Liver (tissue), 9 donors: ENCODE data around the gene SH2D3C. TPM values are rescaled to one million over a fixed set of nuclear protein-coding genes. Genes with fewer than 3 reads are reported as not detected.

Source experiments
- DNase-seq: peaks from one replicate; pipeline ENCODE4 v3.0.0-alpha.2; 2017; ENCODE audit warnings: low spot score
- H3K27ac ChIP-seq, 2 donors: one replicate each; pipeline ENCODE4 v1.7.0; 2013; ENCODE audit warnings: inconsistent platforms in 2 of 2, low read length in 2 of 2, control low read depth in 1 of 2, low read depth in 1 of 2, mild to moderate bottlenecking in 1 of 2
- H3K27me3 ChIP-seq, 4 donors: one replicate each; pipeline versions ENCODE4 v1.6.1 to v1.7.0; 2013; ENCODE audit warnings: low read length in 3 of 4, inconsistent platforms in 1 of 4, mild to moderate bottlenecking in 1 of 4, moderate library complexity in 1 of 4; ENCODE audit not compliant: control insufficient read depth in 4 of 4, insufficient read depth in 4 of 4
- H3K36me3 ChIP-seq, 4 donors: one replicate each; pipeline versions ENCODE4 v1.6.1 to v1.7.0; 2013; ENCODE audit warnings: low read length in 3 of 4, mild to moderate bottlenecking in 3 of 4, low read depth in 1 of 4, moderate library complexity in 1 of 4; ENCODE audit not compliant: control insufficient read depth in 4 of 4, insufficient read depth in 3 of 4
- H3K4me1 ChIP-seq, 4 donors: one replicate each; pipeline versions ENCODE4 v1.6.1 to v1.7.0; 2013; ENCODE audit warnings: low read length in 3 of 4, mild to moderate bottlenecking in 3 of 4, moderate library complexity in 1 of 4; ENCODE audit not compliant: control insufficient read depth in 4 of 4, insufficient read depth in 4 of 4
- H3K4me3 ChIP-seq, 3 donors: one replicate each; pipeline versions ENCODE4 v1.6.1 to v1.7.0; 2013; ENCODE audit warnings: low read length in 3 of 3, control low read depth in 1 of 3, low read depth in 1 of 3, mild to moderate bottlenecking in 1 of 3
- H3K9ac ChIP-seq, 2 donors: one replicate each; pipeline ENCODE4 v1.7.0; 2013; ENCODE audit warnings: low read length in 2 of 2, mild to moderate bottlenecking in 2 of 2, moderate library complexity in 2 of 2, control low read depth in 1 of 2, low read depth in 1 of 2
- H3K9me3 ChIP-seq, 4 donors: one replicate each; pipeline versions ENCODE4 v1.6.1 to v1.7.0; 2013; ENCODE audit warnings: low read length in 3 of 4; ENCODE audit not compliant: control insufficient read depth in 4 of 4
- ATF3 ChIP-seq: IDR thresholded peaks from 2 replicates; pipeline ENCODE4 v1.6.1; 2016; ENCODE audit warnings: antibody characterized with exemption
- CTCF ChIP-seq: fragments of 150-350 bp; IDR thresholded peaks from 2 replicates; pipeline ENCODE4 v1.5.1; 2017; ENCODE audit warnings: improper control_type of control experiment, low read depth, low read length; ENCODE audit not compliant: missing input control
- EGR1 ChIP-seq, 2 donors: IDR thresholded peaks; 2 replicates each; pipeline ENCODE4 v1.6.1; 2016 to 2018; ENCODE audit warnings: antibody characterized with exemption in 2 of 2, low read depth in 2 of 2
- FOXA1 ChIP-seq: IDR thresholded peaks from 2 replicates; pipeline ENCODE4 v1.6.1; 2016; ENCODE audit warnings: antibody characterized with exemption
- FOXA2 ChIP-seq: IDR thresholded peaks from 2 replicates; pipeline ENCODE4 v1.6.1; 2016; ENCODE audit warnings: antibody characterized with exemption
- GABPA ChIP-seq, 2 donors: IDR thresholded peaks in 1 of 2; conservative IDR thresholded peaks in 1 of 2; 2 replicates each; pipeline ENCODE4 v1.6.1; 2016; ENCODE audit warnings: antibody characterized with exemption in 2 of 2, mild to moderate bottlenecking in 1 of 2, moderate library complexity in 1 of 2
- HNF4A ChIP-seq, 2 donors: conservative IDR thresholded peaks; 2 replicates each; pipeline ENCODE4 v1.6.1; 2016; ENCODE audit warnings: antibody characterized with exemption in 2 of 2, mild to moderate bottlenecking in 2 of 2
- HNF4G ChIP-seq: IDR thresholded peaks from 2 replicates; pipeline ENCODE4 v1.6.1; 2016; ENCODE audit warnings: antibody characterized with exemption
- JUND ChIP-seq, 2 donors: IDR thresholded peaks; 2 replicates each; pipeline ENCODE4 v1.6.1; 2016; ENCODE audit warnings: antibody characterized with exemption in 2 of 2
- MAX ChIP-seq: IDR thresholded peaks from 2 replicates; pipeline ENCODE4 v1.6.1; 2016; ENCODE audit warnings: antibody characterized with exemption
- NR2F2 ChIP-seq: IDR thresholded peaks from 2 replicates; pipeline ENCODE4 v1.6.1; 2016; ENCODE audit warnings: antibody characterized with exemption
- RAD21 ChIP-seq, 2 donors: IDR thresholded peaks; 2 replicates each; pipeline ENCODE4 v1.6.1; 2016; ENCODE audit warnings: antibody characterized with exemption in 2 of 2, mild to moderate bottlenecking in 2 of 2
- REST ChIP-seq: IDR thresholded peaks from 2 replicates; pipeline ENCODE4 v1.6.1; 2016; ENCODE audit warnings: antibody characterized with exemption, mild to moderate bottlenecking
- RXRA ChIP-seq, 2 donors: IDR thresholded peaks; 2 replicates each; pipeline ENCODE4 v1.6.1; 2017 to 2018; ENCODE audit warnings: antibody characterized with exemption in 2 of 2, mild to moderate bottlenecking in 1 of 2
- SP1 ChIP-seq: IDR thresholded peaks from 2 replicates; pipeline ENCODE4 v1.6.1; 2018; ENCODE audit warnings: antibody characterized with exemption, mild to moderate bottlenecking
- TAF1 ChIP-seq: conservative IDR thresholded peaks from 2 replicates; pipeline ENCODE4 v1.6.1; 2016; ENCODE audit warnings: antibody characterized with exemption, mild to moderate bottlenecking
- YY1 ChIP-seq: IDR thresholded peaks from 2 replicates; pipeline ENCODE4 v1.6.1; 2016; ENCODE audit warnings: antibody characterized with exemption, mild to moderate bottlenecking
- ZBTB33 ChIP-seq: IDR thresholded peaks from 2 replicates; pipeline ENCODE4 v1.6.1; 2016; ENCODE audit warnings: antibody characterized with exemption
- WGBS: extraction: QIAGEN DNeasy Blood & Tissue Kit; methylation state at CpG from one replicate; pipeline ENCODE4 v1.1.7; 2013; 5-methylcytosine and 5-hydroxymethylcytosine counted together
- polyA plus RNA-seq, 2 donors: library from polyadenylated mRNA; stranded (reverse) in 1 of 2; unstranded in 1 of 2; fragments of 200-250 nt in 1 of 2; fragments of >200 nt in 1 of 2; fragmentation: Nextera tagmentation in 1 of 2; extraction: Ambion mirVana in 1 of 2; gene quantifications; one replicate each; pipeline versions ENCODE4 v1.2.1 to v1.2.3, GENCODE V29; 2013 to 2015
- total RNA-seq, 2 donors: library from RNA; depleted of rRNA; stranded (reverse); fragments of >200 nt; gene quantifications; one replicate each; pipeline ENCODE4 v1.2.3, GENCODE V29; 2014
- donor health status: healthy.
- donor health status: healthy.
- donor health status: healthy.
- donor health status: healthy.
- donor health status: healthy.

The SH2D3C gene
- total and polyA plus RNA-seq, 4 donors: 2.2 to 5.1 (median 3.9) TPM

GRCh38 chr9:127728808-127729207, 49.7 kb downstream of the SH2D3C start (continued):
- TF ChIP-seq ZBTB33 (no peak), EGR1 (IDR thresholded peaks at IDR 0.05; ENCODE audit: low read depth in 2 of 2) (no peak), HNF4G (no peak), JUND (IDR thresholded peaks at IDR 0.05) (no peak), FOXA2 (no peak), RXRA (IDR thresholded peaks at IDR 0.05) (no peak), TAF1 (no peak)

GRCh38 chr9:127726871-127727270, 51.6 kb downstream of the SH2D3C start:
- DNase-seq: no peak
- Histone ChIP-seq H3K4me3 (no peak overlapping the region), H3K9ac (no peak overlapping the region), H3K4me1 (peaks cover 0 to 5% (median 1%) of the 10 kb centered on the region in 4 donors), H3K9me3 (no peaks in the 10 kb centered on the region), H3K27ac (no peak overlapping the region), H3K36me3 (peaks cover 0 to 3% (median 1%) of the 10 kb centered on the region in 4 donors), H3K27me3 (no peaks in the 10 kb centered on the region)
- TF ChIP-seq HNF4G: no peak
- no peak for TF ChIP-seq CTCF
- no peak for TF ChIP-seq ZBTB33
- no peak for TF ChIP-seq JUND (IDR thresholded peaks at IDR 0.05)
- no peak for TF ChIP-seq GABPA (IDR thresholded peaks at IDR 0.05 in 1 of 2, conservative IDR thresholded peaks at IDR 0.05 in 1 of 2)
- no peak for TF ChIP-seq SP1
- no peak for TF ChIP-seq NR2F2
- no peak for TF ChIP-seq RXRA (IDR thresholded peaks at IDR 0.05)
- TF ChIP-seq EGR1 (IDR thresholded peaks at IDR 0.05; ENCODE audit: low read depth in 2 of 2): no peak
- no peak for TF ChIP-seq HNF4A (conservative IDR thresholded peaks at IDR 0.05)
- TF ChIP-seq YY1: no peak
- TF ChIP-seq FOXA1: no peak
- no peak for TF ChIP-seq MAX
- TF ChIP-seq TAF1: no peak
- no peak for TF ChIP-seq RAD21 (IDR thresholded peaks at IDR 0.05)
- 83% methylated on average over 8 of the region's 8 CpGs for WGBS

GRCh38 chr9:127724012-127724411, 54.5 kb downstream of the SH2D3C start:
- DNase-seq: no peak
- WGBS: 44% methylated on average over 23 of the region's 23 CpGs
- Histone ChIP-seq H3K36me3 (no peaks in the 10 kb centered on the region), H3K4me1 (peaks cover 0 to 5% (median 1%) of the 10 kb centered on the region in 4 donors), H3K27me3 (no peaks in the 10 kb centered on the region), H3K27ac (no peak overlapping the region), H3K9me3 (no peaks in the 10 kb centered on the region), H3K9ac (no peak overlapping the region), H3K4me3 (no peak overlapping the region)
- TF ChIP-seq GABPA (IDR thresholded peaks at IDR 0.05 in 1 of 2, conservative IDR thresholded peaks at IDR 0.05 in 1 of 2): no peak
- TF ChIP-seq JUND (IDR thresholded peaks at IDR 0.05): no peak
- TF ChIP-seq HNF4A (conservative IDR thresholded peaks at IDR 0.05): no peak
- no peak for TF ChIP-seq NR2F2
- TF ChIP-seq HNF4G: no peak
- TF ChIP-seq SP1: no peak
- TF ChIP-seq REST: no peak
- no peak for TF ChIP-seq FOXA1
- TF ChIP-seq RAD21 (IDR thresholded peaks at IDR 0.05): no peak
- no peak for TF ChIP-seq ATF3
- no peak for TF ChIP-seq FOXA2
- no peak for TF ChIP-seq YY1
